ENCODE data around the gene CELF6.

- TF ChIP-seq EZH2 (optimal IDR thresholded peaks at IDR 0.05; ENCODE audit: low read depth, low read length) = no peak
- TF ChIP-seq CTCF (IDR thresholded peaks at IDR 0.05; ENCODE audit: low read length) = no peak
- no peak for TF ChIP-seq EZH2phosphoT487 (IDR thresholded peaks at IDR 0.05; ENCODE audit: low read length)
These were observed 45.9 kb upstream of the CELF6 start for GRCh38 chr15:72365844-72366243.

All from MM.1S (cell line).